Ishikawa (cell line): ENCODE results near the gene PTPRU.

ENCODE experiments used
- CEBPB ChIP-seq: IDR thresholded peaks from 2 replicates; pipeline ENCODE4 v1.6.1; 2012
- CREB1 ChIP-seq: IDR thresholded peaks from 2 replicates; pipeline ENCODE4 v1.6.1; 2012; ENCODE audit warnings: low read depth
- EGR1 ChIP-seq: IDR thresholded peaks from 2 replicates; pipeline ENCODE4 v1.6.1; 2012
- EP300 ChIP-seq: IDR thresholded peaks from 2 replicates; pipeline ENCODE4 v1.6.1; 2012; ENCODE audit warnings: borderline replicate concordance
- FOXM1 ChIP-seq: IDR thresholded peaks from 2 replicates; pipeline ENCODE4 v1.6.1; 2012; ENCODE audit warnings: low read depth, borderline replicate concordance
- NFIC ChIP-seq: IDR thresholded peaks from 2 replicates; pipeline ENCODE4 v1.6.1; 2012
- RAD21 ChIP-seq: IDR thresholded peaks from 2 replicates; pipeline ENCODE4 v1.6.1; 2012; ENCODE audit warnings: low read depth
- REST ChIP-seq: IDR thresholded peaks from 2 replicates; pipeline ENCODE4 v1.6.1; 2012; ENCODE audit warnings: low read depth, mild to moderate bottlenecking
- TAF1 ChIP-seq: IDR thresholded peaks from 2 replicates; pipeline ENCODE4 v1.6.1; 2012; ENCODE audit warnings: low read depth, mild to moderate bottlenecking
- YY1 ChIP-seq: IDR thresholded peaks from 2 replicates; pipeline ENCODE4 v1.6.1; 2012; ENCODE audit warnings: low read depth

GRCh38 chr1:29324202-29324601 lies 87.9 kb downstream of the PTPRU start:
- TF ChIP-seq CREB1 (no peak), REST (no peak), EP300 (no peak), YY1 (no peak), NFIC (no peak), CEBPB (no peak), EGR1 (no peak), RAD21 (no peak), FOXM1 (no peak), TAF1 (no peak)
